ENCODE results near the gene ZNF383.
A peak's percentile ranks its signal among the peaks of the same experiment; 100 is the strongest.
"Not testable (repeated sequence)": the region's sequence is repeated elsewhere in the genome, so short reads cannot be mapped to it uniquely, and the experiment has no call there.

ZNF383 gene

DNA sequence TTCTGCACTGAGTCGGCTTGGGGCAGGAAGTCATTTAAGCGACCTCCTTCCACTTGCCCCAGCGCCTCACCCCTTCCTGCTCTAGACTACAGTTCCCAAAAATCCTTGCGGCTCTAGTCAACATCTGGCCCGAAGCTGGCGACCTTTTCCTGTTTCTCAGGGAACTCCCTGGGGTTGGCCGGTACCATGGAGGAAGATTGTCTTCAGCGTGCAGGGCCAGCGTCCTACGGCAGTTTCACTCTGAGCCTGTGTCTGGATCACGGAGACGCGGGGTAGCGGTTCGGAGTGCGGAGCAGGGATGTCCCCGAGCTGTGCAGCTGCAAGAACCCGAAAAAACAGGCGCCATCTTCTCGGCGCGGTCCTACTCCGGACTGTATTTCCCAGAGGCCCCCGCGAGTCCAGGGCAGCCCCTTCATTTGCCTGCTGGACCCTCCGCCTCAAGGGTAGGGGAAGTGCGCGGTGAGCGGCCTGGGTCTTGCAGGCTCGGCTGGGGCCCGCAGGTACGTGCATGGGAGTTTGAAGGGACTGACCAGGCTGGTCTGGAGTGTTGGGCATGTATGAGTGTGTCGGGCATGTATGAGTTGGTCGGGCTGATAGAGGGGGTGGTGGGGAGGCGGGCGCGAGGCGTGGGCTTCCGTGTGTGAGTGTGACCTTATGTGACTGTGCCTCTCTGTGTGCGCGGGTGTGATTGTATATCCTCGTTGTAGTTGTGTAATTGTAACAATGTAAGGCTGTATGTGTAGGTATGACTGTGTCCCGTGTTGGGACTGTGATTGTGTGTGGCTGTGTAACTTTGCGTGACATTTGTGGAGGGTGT, at the start of gene ZNF383:
ZNF383 (plus strand) TSS at position 440 of the 817 bp plus-strand sequence. CDS start 12,240 bp downstream, outside the sequence.
- Histone ChIP-seq H3K4me1 (ENCODE audit: insufficient read depth, low read length) (no peaks in the 10 kb centered on the region), H3K4me3 (ENCODE audit: low read depth in 1 of 2, low read length in 2 of 2) (peak within 1 kb of the TSS; percentile 85 to 98), H3K36me3 (ENCODE audit: insufficient read depth, low read length) (peaks cover 10% of the 10 kb centered on the region), H3K27ac (ENCODE audit: low read depth, low read length) (peak within 1 kb of the TSS; percentile 94), H3K9me3 (ENCODE audit: low read length) (no peaks in the 10 kb centered on the region), H3K27me3 (ENCODE audit: control insufficient read depth in 1 of 2, insufficient read depth in 2 of 2, low read length in 2 of 2) (no peaks in the 10 kb centered on the region), H3K9ac (ENCODE audit: low read length) (peak within 1 kb of the TSS; percentile 85)

- peaks cover 16% of the 10 kb centered on the region for H3K36me3 ChIP-seq (ENCODE audit: insufficient read depth, low read length)
- peak within 1 kb of the TSS; percentile 79 for H3K9ac ChIP-seq (ENCODE audit: low read length)
- peak within 1 kb of the TSS; percentile 35 for H3K27ac ChIP-seq (ENCODE audit: low read depth, low read length)
- H3K4me1 ChIP-seq (ENCODE audit: insufficient read depth, low read length): no peaks in the 10 kb centered on the region
- peaks cover 4% of the 10 kb centered on the region for H3K9me3 ChIP-seq (ENCODE audit: low read length)
- H3K27me3 ChIP-seq (ENCODE audit: control insufficient read depth in 1 of 2, insufficient read depth in 2 of 2, low read length in 2 of 2): no peaks in the 10 kb centered on the region
- peak within 1 kb of the TSS; percentile 43 to 81 for H3K4me3 ChIP-seq (ENCODE audit: low read depth in 1 of 2, low read length in 2 of 2)
These were observed 45.3 kb upstream of the ZNF383 start, which contains the start of gene ZNF585A for GRCh38 chr19:37172368-37173366. ZNF585A (minus strand) TSS chr19:37172695; CDS start chr19:37169910, 2,785 bp downstream.

DNA sequence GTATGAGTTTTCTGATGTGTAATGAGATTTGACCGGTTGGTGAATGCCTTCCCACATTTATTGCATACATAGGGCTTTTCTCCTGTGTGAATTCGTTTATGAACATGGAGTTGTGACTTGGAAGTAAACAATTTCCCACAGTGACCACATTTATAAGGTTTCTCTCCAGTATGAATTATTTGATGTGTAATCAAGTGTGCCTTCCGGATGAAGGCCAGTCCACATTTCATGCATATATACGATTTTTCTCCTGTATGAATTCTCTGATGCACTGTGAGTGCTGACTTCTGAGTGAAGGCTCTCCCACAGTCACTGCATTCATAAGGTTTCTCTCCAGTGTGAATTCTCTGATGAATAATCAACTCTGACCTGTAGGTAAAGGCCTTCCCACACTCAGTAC, 31.9 kb upstream of the ZNF383 start:
- H3K4me1 ChIP-seq (ENCODE audit: insufficient read depth, low read length); H3K27me3 ChIP-seq (ENCODE audit: control insufficient read depth in 1 of 2, insufficient read depth in 2 of 2, low read length in 2 of 2); H3K9ac ChIP-seq (ENCODE audit: low read length); H3K27ac ChIP-seq (ENCODE audit: low read depth, low read length): not testable (repeated sequence)
- Histone ChIP-seq H3K36me3 (ENCODE audit: insufficient read depth, low read length) (peaks cover 40% of the 10 kb centered on the region), H3K4me3 (ENCODE audit: low read depth in 1 of 2, low read length in 2 of 2) (peak overlapping the region in 1 of 2 donors; percentile 11), H3K9me3 (ENCODE audit: low read length) (peaks cover 67% of the 10 kb centered on the region)

DNA sequence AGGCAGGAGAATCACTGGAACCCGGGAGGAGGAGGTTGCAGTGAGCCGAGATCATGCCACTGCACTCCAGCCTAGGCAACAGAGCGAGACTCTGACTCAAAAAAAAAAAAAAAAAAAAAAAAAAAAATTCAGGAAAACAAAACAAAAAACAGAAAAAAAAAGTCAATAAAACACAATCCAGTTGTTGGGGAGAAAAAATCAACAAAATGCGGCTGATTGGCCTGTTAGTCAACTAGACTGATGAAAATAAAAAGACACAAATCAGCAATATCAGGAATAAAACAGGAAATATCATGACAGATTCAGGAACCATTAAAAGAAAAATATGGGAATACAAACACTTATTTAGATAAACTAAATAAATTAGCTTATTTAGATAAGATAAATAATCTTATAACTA, 22.8 kb upstream of the ZNF383 start:
- H3K36me3 ChIP-seq (ENCODE audit: insufficient read depth, low read length): peaks cover 25% of the 10 kb centered on the region
- not testable (repeated sequence) for H3K9me3 ChIP-seq (ENCODE audit: low read length); H3K9ac ChIP-seq (ENCODE audit: low read length); H3K27me3 ChIP-seq (ENCODE audit: control insufficient read depth in 1 of 2, insufficient read depth in 2 of 2, low read length in 2 of 2); H3K27ac ChIP-seq (ENCODE audit: low read depth, low read length); H3K4me1 ChIP-seq (ENCODE audit: insufficient read depth, low read length); H3K4me3 ChIP-seq (ENCODE audit: low read depth in 1 of 2, low read length in 2 of 2)

DNA sequence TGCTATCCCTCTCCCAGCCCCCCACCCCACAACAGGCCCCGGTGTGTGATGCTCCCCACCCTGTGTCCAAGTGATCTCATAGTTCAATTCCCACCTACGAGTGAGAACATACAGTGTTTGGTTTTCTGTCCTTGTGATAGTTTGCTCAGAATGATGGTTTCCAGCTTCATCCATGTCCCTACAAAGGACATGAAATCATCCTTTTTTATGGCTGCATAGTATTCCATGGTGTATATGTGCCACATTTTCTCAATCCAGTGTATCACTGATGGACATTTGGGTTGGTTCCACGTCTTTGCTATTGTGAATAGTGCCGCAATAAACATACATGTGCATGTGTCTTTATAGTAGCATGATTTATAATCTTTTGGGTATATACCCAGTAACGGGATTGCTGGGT, 20.9 kb upstream of the ZNF383 start:
- not testable (repeated sequence) for H3K9me3 ChIP-seq (ENCODE audit: low read length); H3K27me3 ChIP-seq (ENCODE audit: control insufficient read depth in 1 of 2, insufficient read depth in 2 of 2, low read length in 2 of 2); H3K4me3 ChIP-seq (ENCODE audit: low read depth in 1 of 2, low read length in 2 of 2); H3K4me1 ChIP-seq (ENCODE audit: insufficient read depth, low read length); H3K9ac ChIP-seq (ENCODE audit: low read length); H3K27ac ChIP-seq (ENCODE audit: low read depth, low read length)
- peaks cover 16% of the 10 kb centered on the region for H3K36me3 ChIP-seq (ENCODE audit: insufficient read depth, low read length)

- H3K4me1 ChIP-seq (ENCODE audit: insufficient read depth, low read length): no peaks in the 10 kb centered on the region
- H3K9ac ChIP-seq (ENCODE audit: low read length): no peak overlapping the region
- no peak overlapping the region for H3K4me3 ChIP-seq (ENCODE audit: low read depth in 1 of 2, low read length in 2 of 2)
- H3K27me3 ChIP-seq (ENCODE audit: control insufficient read depth in 1 of 2, insufficient read depth in 2 of 2, low read length in 2 of 2): no peaks in the 10 kb centered on the region
- H3K36me3 ChIP-seq (ENCODE audit: insufficient read depth, low read length): peaks cover 16% of the 10 kb centered on the region
- H3K9me3 ChIP-seq (ENCODE audit: low read length): no peaks in the 10 kb centered on the region
- no peak overlapping the region for H3K27ac ChIP-seq (ENCODE audit: low read depth, low read length)
These were observed 20.2 kb upstream of the ZNF383 start for GRCh38 chr19:37197768-37198167.

GRCh38 chr19:37217480-37217774, 587 bp upstream of the ZNF383 start:
- Histone ChIP-seq H3K4me1 (ENCODE audit: insufficient read depth, low read length) (no peaks in the 10 kb centered on the region), H3K4me3 (ENCODE audit: low read depth in 1 of 2, low read length in 2 of 2) (peak overlapping the region; percentile 85 to 98), H3K9ac (ENCODE audit: low read length) (peak overlapping the region; percentile 85), H3K36me3 (ENCODE audit: insufficient read depth, low read length) (peaks cover 10% of the 10 kb centered on the region), H3K27ac (ENCODE audit: low read depth, low read length) (peak overlapping the region; percentile 94), H3K27me3 (ENCODE audit: control insufficient read depth in 1 of 2, insufficient read depth in 2 of 2, low read length in 2 of 2) (no peaks in the 10 kb centered on the region), H3K9me3 (ENCODE audit: low read length) (no peaks in the 10 kb centered on the region)

DNA sequence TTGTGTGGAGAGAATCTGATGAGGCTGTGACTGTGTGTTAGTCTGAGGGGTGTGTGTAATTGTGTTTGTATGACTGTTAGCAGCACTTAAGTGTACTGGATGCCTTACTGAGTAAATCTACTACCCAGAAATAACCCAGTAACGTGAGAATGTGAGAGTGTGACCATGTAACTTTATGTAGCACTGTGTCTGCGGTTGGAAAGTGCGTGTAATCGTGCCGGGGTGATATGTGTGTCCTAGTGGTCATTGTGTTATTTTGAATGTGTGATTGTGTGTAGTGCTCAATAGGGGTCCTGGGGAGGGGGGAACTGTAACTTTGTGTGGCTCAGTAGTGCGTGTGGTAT, 550 bp downstream of the ZNF383 start:
- H3K27ac ChIP-seq (ENCODE audit: low read depth, low read length): peak overlapping the region; percentile 94
- H3K36me3 ChIP-seq (ENCODE audit: insufficient read depth, low read length): peaks cover 10% of the 10 kb centered on the region
- H3K4me1 ChIP-seq (ENCODE audit: insufficient read depth, low read length): no peaks in the 10 kb centered on the region
- H3K4me3 ChIP-seq (ENCODE audit: low read depth in 1 of 2, low read length in 2 of 2): peak overlapping the region; percentile 85 to 98
- H3K27me3 ChIP-seq (ENCODE audit: control insufficient read depth in 1 of 2, insufficient read depth in 2 of 2, low read length in 2 of 2): no peaks in the 10 kb centered on the region
- peak overlapping the region; percentile 85 for H3K9ac ChIP-seq (ENCODE audit: low read length)
- no peaks in the 10 kb centered on the region for H3K9me3 ChIP-seq (ENCODE audit: low read length)

DNA sequence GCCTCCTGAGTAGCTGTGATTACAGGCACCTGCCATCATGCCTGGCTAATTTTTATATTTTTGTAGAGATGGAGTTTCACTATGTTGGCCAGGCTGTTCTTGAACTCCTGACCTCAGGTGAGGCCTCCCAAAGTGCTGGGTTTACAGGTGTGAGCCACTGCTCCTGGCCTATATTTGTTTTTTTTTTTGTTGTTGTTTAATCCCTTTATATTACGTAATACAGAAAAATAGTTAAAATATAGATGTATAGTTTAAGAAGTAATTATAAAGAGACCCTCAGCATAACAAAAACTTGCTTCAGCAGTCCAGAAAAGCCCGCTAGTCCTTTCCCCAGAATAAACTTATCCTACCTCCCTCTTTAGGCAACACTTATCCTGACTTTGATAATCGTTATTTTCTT, 2.4 kb downstream of the ZNF383 start:
- no peak overlapping the region for H3K9ac ChIP-seq (ENCODE audit: low read length)
- peaks cover 12% of the 10 kb centered on the region for H3K36me3 ChIP-seq (ENCODE audit: insufficient read depth, low read length)
- H3K27ac ChIP-seq (ENCODE audit: low read depth, low read length): no peak overlapping the region
- H3K4me3 ChIP-seq (ENCODE audit: low read depth in 1 of 2, low read length in 2 of 2): no peak overlapping the region
- H3K9me3 ChIP-seq (ENCODE audit: low read length): no peaks in the 10 kb centered on the region
- H3K4me1 ChIP-seq (ENCODE audit: insufficient read depth, low read length): no peaks in the 10 kb centered on the region
- H3K27me3 ChIP-seq (ENCODE audit: control insufficient read depth in 1 of 2, insufficient read depth in 2 of 2, low read length in 2 of 2): no peaks in the 10 kb centered on the region

- Histone ChIP-seq H3K36me3 (ENCODE audit: insufficient read depth, low read length) (peaks cover 19% of the 10 kb centered on the region), H3K27me3 (ENCODE audit: control insufficient read depth in 1 of 2, insufficient read depth in 2 of 2, low read length in 2 of 2) (no peaks in the 10 kb centered on the region), H3K27ac (ENCODE audit: low read depth, low read length) (no peak overlapping the region), H3K4me3 (ENCODE audit: low read depth in 1 of 2, low read length in 2 of 2) (no peak overlapping the region), H3K4me1 (ENCODE audit: insufficient read depth, low read length) (no peaks in the 10 kb centered on the region), H3K9me3 (ENCODE audit: low read length) (no peaks in the 10 kb centered on the region), H3K9ac (ENCODE audit: low read length) (no peak overlapping the region)
These were observed 3.1 kb downstream of the ZNF383 start for GRCh38 chr19:37221136-37221535.

DNA sequence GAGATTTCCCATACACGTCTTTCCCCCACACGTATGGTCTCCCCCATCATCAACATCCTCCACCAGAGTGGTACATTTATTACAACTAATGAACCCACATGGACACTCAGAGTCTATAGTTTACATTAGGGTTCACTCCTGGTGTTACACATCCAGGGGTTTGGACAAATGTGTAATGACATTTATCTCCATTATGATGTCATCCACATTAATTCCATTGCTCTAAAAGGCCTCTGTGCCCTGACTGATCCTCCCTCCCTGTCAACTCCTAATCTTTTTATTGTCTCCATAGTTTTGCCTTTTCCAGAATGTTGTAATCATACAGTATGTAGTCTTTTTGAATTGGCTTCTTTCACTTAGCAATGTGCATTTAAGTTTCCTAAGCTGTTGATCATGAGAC, 8.2 kb downstream of the ZNF383 start:
- Histone ChIP-seq H3K27me3 (ENCODE audit: control insufficient read depth in 1 of 2, insufficient read depth in 2 of 2, low read length in 2 of 2) (no peaks in the 10 kb centered on the region), H3K27ac (ENCODE audit: low read depth, low read length) (no peak overlapping the region), H3K4me3 (ENCODE audit: low read depth in 1 of 2, low read length in 2 of 2) (no peak overlapping the region), H3K9ac (ENCODE audit: low read length) (no peak overlapping the region), H3K4me1 (ENCODE audit: insufficient read depth, low read length) (no peaks in the 10 kb centered on the region), H3K36me3 (ENCODE audit: insufficient read depth, low read length) (peaks cover 46% of the 10 kb centered on the region), H3K9me3 (ENCODE audit: low read length) (no peaks in the 10 kb centered on the region)

All from muscle layer of colon (tissue), 2 donors.